HL-60 (cell line): Measurements from ENCODE around the gene NAT14.

Experiments used
- DNase-seq, 2 experiments: peaks; one replicate each; pipeline ENCODE4 v3.0.0-alpha.2; 2010 to 2020; ENCODE audit warnings: low read depth in 1 of 2, low spot score in 1 of 2
- H3K27ac ChIP-seq: fragments of 250-450 bp; sonication (Bioruptor Pico); replicated peaks from 2 replicates; pipeline ENCODE4 v1.5.1; 2020; ENCODE audit warnings: mild to moderate bottlenecking, moderate library complexity
- H3K27me3 ChIP-seq: fragments of 250-450 bp; sonication (Bioruptor Pico); 2 replicates; pipeline ENCODE4 v1.5.1; 2021; ENCODE audit warnings: mild to moderate bottlenecking, moderate library complexity; ENCODE audit not compliant: insufficient read depth, poor library complexity, severe bottlenecking
- H3K4me3 ChIP-seq: replicated peaks from 2 replicates; pipeline ENCODE4 v1.5.1; 2011; ENCODE audit warnings: mild to moderate bottlenecking, control low read depth, low read length; ENCODE audit not compliant: insufficient read depth
- CTCF ChIP-seq: IDR thresholded peaks from one replicate; pipeline ENCODE4 v1.5.1; 2011; ENCODE audit warnings: low read length, control low read depth, inconsistent platforms; ENCODE audit not compliant: insufficient read depth
- GABPA ChIP-seq: IDR thresholded peaks from 2 replicates; pipeline ENCODE4 v1.6.1; 2012; ENCODE audit warnings: low read depth
- POLR2AphosphoS5 ChIP-seq: IDR thresholded peaks from 2 replicates; pipeline ENCODE4 v1.6.1; 2012; ENCODE audit warnings: low read depth
- REST ChIP-seq: IDR thresholded peaks from 2 replicates; pipeline ENCODE4 v1.6.1; 2012; ENCODE audit warnings: low read depth; ENCODE audit not compliant: insufficient replicate concordance
- SPI1 ChIP-seq: IDR thresholded peaks from 2 replicates; pipeline ENCODE4 v1.6.1; 2012; ENCODE audit warnings: low read depth, mild to moderate bottlenecking, borderline replicate concordance

Gene NAT14

GRCh38 chr19:55473225-55474012 is 11.6 kb upstream of the NAT14 start:
- no peak overlapping the region for H3K4me3 ChIP-seq
- TF ChIP-seq POLR2AphosphoS5 (no peak), CTCF (no peak), SPI1 (no peak), REST (no peak), GABPA (no peak)
- no peaks in the 10 kb centered on the region for H3K27me3 ChIP-seq
- DNase-seq, result no peak
- no peak overlapping the region for H3K27ac ChIP-seq

GRCh38 chr19:55474269-55475265 is 10.4 kb upstream of the NAT14 start:
- DNase-seq, result no peak
- Histone ChIP-seq H3K4me3 (no peak overlapping the region), H3K27me3 (no peaks in the 10 kb centered on the region), H3K27ac (no peak overlapping the region)
- no peak for TF ChIP-seq GABPA
- no peak for TF ChIP-seq POLR2AphosphoS5
- TF ChIP-seq CTCF, result no peak
- TF ChIP-seq SPI1, result no peak
- no peak for TF ChIP-seq REST

GRCh38 chr19:55476100-55476775 is 8.8 kb upstream of the NAT14 start, which contains the start of gene ZNF628:
TSS of gene ZNF628 (plus strand) at chr19:55476617. CDS start at chr19:55479911, 3,294 bp downstream.
- TF ChIP-seq POLR2AphosphoS5, result peak; percentile 58
- TF ChIP-seq CTCF, result no peak
- peak; percentile 95 to 98 for DNase-seq
- Histone ChIP-seq H3K27ac (peak within 1 kb of the TSS; percentile 86), H3K4me3 (peak within 1 kb of the TSS; percentile 44), H3K27me3 (no peaks in the 10 kb centered on the region)
